Activated T-helper 1 cell treated with anti-CD3 and anti-CD28 coated beads, Interleukin-12 subunit alpha, Interleukin-12 subunit beta, Interleukin-2, Interleukin-4 antibody, amounts not matched to agents 30 ng/mL and 10 ng/mL and 1 ng/mL, durations not matched to agents 14 hours and 24 hours and 36 hours (primary cell): ENCODE data around the gene TLR7. TPM values are rescaled to one million over a fixed set of nuclear protein-coding genes. Genes with fewer than 3 reads are reported as not detected.

Source experiments
- DNase-seq: peaks from one replicate; pipeline ENCODE4 v3.0.0; 2021; ENCODE audit warnings: low spot score
- H3K27ac Mint-ChIP-seq: one replicate; pipeline ENCODE4 v1.8.0; 2021; ENCODE audit warnings: mild to moderate bottlenecking, mixed read lengths
- H3K27me3 Mint-ChIP-seq: one replicate; pipeline ENCODE4 v1.8.0; 2022; ENCODE audit warnings: mild to moderate bottlenecking, moderate library complexity, mixed read lengths; ENCODE audit not compliant: insufficient read depth
- H3K36me3 Mint-ChIP-seq: one replicate; pipeline ENCODE4 v1.8.0; 2021; ENCODE audit warnings: low read depth, mixed read lengths
- H3K4me1 Mint-ChIP-seq: one replicate; pipeline ENCODE4 v1.8.0; 2021; ENCODE audit warnings: low read depth, mixed read lengths
- H3K4me3 Mint-ChIP-seq: one replicate; pipeline ENCODE4 v1.8.0; 2021; ENCODE audit warnings: mild to moderate bottlenecking, moderate library complexity, mixed read lengths
- H3K9me3 Mint-ChIP-seq: one replicate; pipeline ENCODE4 v1.8.0; 2021; ENCODE audit warnings: mixed read lengths
- intact Hi-C: fragments of 100-400 bp; cut with micrococcal nuclease; formaldehyde crosslinking; loops from one replicate; pipeline ENCODE4 v1.15.1; 2024
- total RNA-seq: library from RNA; stranded (reverse); gene quantifications from 2 replicates; pipeline ENCODE4 v1.2.3, GENCODE V29; 2022

The TLR7 gene
- total RNA-seq, 1 donor from 2014 or later: 0.10 TPM

- intact Hi-C loops: no loop called here
- no peak for DNase-seq
- Mint-ChIP-seq H3K27me3 (peaks cover 3% of the 10 kb centered on the region), H3K9me3 (no peaks in the 10 kb centered on the region), H3K4me3 (no peak overlapping the region), H3K4me1 (peaks cover 4% of the 10 kb centered on the region), H3K27ac (no peak overlapping the region), H3K36me3 (no peaks in the 10 kb centered on the region)
These were observed 5.9 kb downstream of the TLR7 start for GRCh38 chrX:12872741-12873140.

- Mint-ChIP-seq H3K4me3 (no peak overlapping the region), H3K27me3 (peaks cover 3% of the 10 kb centered on the region), H3K9me3 (no peaks in the 10 kb centered on the region), H3K27ac (no peak overlapping the region), H3K4me1 (no peaks in the 10 kb centered on the region), H3K36me3 (no peaks in the 10 kb centered on the region)
- no peak for DNase-seq
- intact Hi-C loops: no loop called here
These were observed 7.7 kb downstream of the TLR7 start for GRCh38 chrX:12874581-12874980.

- no peak overlapping the region for H3K27ac Mint-ChIP-seq
- no peaks in the 10 kb centered on the region for H3K9me3 Mint-ChIP-seq
- peaks cover 3% of the 10 kb centered on the region for H3K27me3 Mint-ChIP-seq
- intact Hi-C loops: no loop called here
- H3K4me3 Mint-ChIP-seq: no peak overlapping the region
- no peak for DNase-seq
- no peaks in the 10 kb centered on the region for H3K4me1 Mint-ChIP-seq
- no peaks in the 10 kb centered on the region for H3K36me3 Mint-ChIP-seq
These were observed 10.5 kb downstream of the TLR7 start for GRCh38 chrX:12877386-12877785.

GRCh38 chrX:12878536-12878935 lies 11.7 kb downstream of the TLR7 start:
- no peak for DNase-seq
- Mint-ChIP-seq H3K9me3 (no peaks in the 10 kb centered on the region), H3K4me3 (no peak overlapping the region), H3K27ac (no peak overlapping the region), H3K27me3 (no peaks in the 10 kb centered on the region), H3K36me3 (no peaks in the 10 kb centered on the region), H3K4me1 (no peaks in the 10 kb centered on the region)
- intact Hi-C loops: no loop called here

GRCh38 chrX:12881914-12882313 lies 15.0 kb downstream of the TLR7 start:
- no peaks in the 10 kb centered on the region for H3K36me3 Mint-ChIP-seq
- no peak overlapping the region for H3K27ac Mint-ChIP-seq
- no peak for DNase-seq
- H3K27me3 Mint-ChIP-seq: no peaks in the 10 kb centered on the region
- intact Hi-C loops: no loop called here
- no peak overlapping the region for H3K4me3 Mint-ChIP-seq
- H3K4me1 Mint-ChIP-seq: no peaks in the 10 kb centered on the region
- no peaks in the 10 kb centered on the region for H3K9me3 Mint-ChIP-seq

GRCh38 chrX:12885508-12885907 lies 18.6 kb downstream of the TLR7 start:
- H3K36me3 Mint-ChIP-seq: no peaks in the 10 kb centered on the region

GRCh38 chrX:12886545-12886944 lies 19.7 kb downstream of the TLR7 start:
- no peaks in the 10 kb centered on the region for H3K9me3 Mint-ChIP-seq
- no peaks in the 10 kb centered on the region for H3K27me3 Mint-ChIP-seq
- no peak for DNase-seq
- no peak overlapping the region for H3K27ac Mint-ChIP-seq
- intact Hi-C loops: no loop called here
- H3K4me3 Mint-ChIP-seq: no peak overlapping the region
- peaks cover 18% of the 10 kb centered on the region for H3K4me1 Mint-ChIP-seq
- H3K36me3 Mint-ChIP-seq: no peaks in the 10 kb centered on the region

More at GRCh38 chrX:12885508-12885907, 18.6 kb downstream of the TLR7 start:
- Mint-ChIP-seq H3K4me3 (no peak overlapping the region), H3K27ac (no peak overlapping the region), H3K4me1 (peaks cover 8% of the 10 kb centered on the region), H3K9me3 (no peaks in the 10 kb centered on the region), H3K27me3 (no peaks in the 10 kb centered on the region)
- DNase-seq: no peak
- intact Hi-C loops: no loop called here

- Mint-ChIP-seq H3K27ac (no peak overlapping the region), H3K36me3 (no peaks in the 10 kb centered on the region), H3K4me1 (peaks cover 21% of the 10 kb centered on the region), H3K4me3 (no peak overlapping the region), H3K27me3 (no peaks in the 10 kb centered on the region), H3K9me3 (no peaks in the 10 kb centered on the region)
- no peak for DNase-seq
- intact Hi-C loops: no loop called here
These were observed 20.3 kb downstream of the TLR7 start for GRCh38 chrX:12887141-12887540.

- intact Hi-C loops: no loop called here
- Mint-ChIP-seq H3K27me3 (peaks cover 2% of the 10 kb centered on the region), H3K4me3 (no peak overlapping the region), H3K4me1 (peaks cover 27% of the 10 kb centered on the region), H3K36me3 (no peaks in the 10 kb centered on the region), H3K9me3 (no peaks in the 10 kb centered on the region), H3K27ac (no peak overlapping the region)
- no peak for DNase-seq
These were observed 20.9 kb downstream of the TLR7 start for GRCh38 chrX:12887767-12888166.

- peak overlapping the region; percentile 61 for H3K4me3 Mint-ChIP-seq
- H3K4me1 Mint-ChIP-seq: peaks cover 45% of the 10 kb centered on the region
- H3K27me3 Mint-ChIP-seq: peaks cover 2% of the 10 kb centered on the region
- no peaks in the 10 kb centered on the region for H3K36me3 Mint-ChIP-seq
- no peaks in the 10 kb centered on the region for H3K9me3 Mint-ChIP-seq
- peak overlapping the region; percentile 81 for H3K27ac Mint-ChIP-seq
- intact Hi-C loops: loop anchor here (1.0 to 10.0 kb wide), 7 partner anchors 11 to 1126 kb away; partner anchors contain the start of genes PRPS2 and TCEANC
- peak; percentile 2 for DNase-seq
These were observed 23.6 kb downstream of the TLR7 start for GRCh38 chrX:12890467-12890866.

- peak overlapping the region; percentile 5 for H3K4me3 Mint-ChIP-seq
- peaks cover 45% of the 10 kb centered on the region for H3K4me1 Mint-ChIP-seq
- H3K27ac Mint-ChIP-seq: peak overlapping the region; percentile 81
- H3K36me3 Mint-ChIP-seq: no peaks in the 10 kb centered on the region
- H3K27me3 Mint-ChIP-seq: peaks cover 2% of the 10 kb centered on the region
- no peaks in the 10 kb centered on the region for H3K9me3 Mint-ChIP-seq
- intact Hi-C loops: loop anchor here (2.0 to 10.0 kb wide), 6 partner anchors 56 to 1126 kb away; partner anchors contain the start of genes PRPS2 and TCEANC
- no peak for DNase-seq
These were observed 24.3 kb downstream of the TLR7 start for GRCh38 chrX:12891171-12891570.

GRCh38 chrX:12891915-12892506 lies 25.1 kb downstream of the TLR7 start:
- peak overlapping the region; percentile 89 for H3K27ac Mint-ChIP-seq
- intact Hi-C loops: loop anchor here (2.0 to 10.0 kb wide), 6 partner anchors 55 to 1127 kb away; partner anchors contain the start of genes PRPS2 and TCEANC
- peaks cover 4% of the 10 kb centered on the region for H3K27me3 Mint-ChIP-seq
- H3K4me1 Mint-ChIP-seq: peaks cover 45% of the 10 kb centered on the region
- no peaks in the 10 kb centered on the region for H3K9me3 Mint-ChIP-seq
- H3K36me3 Mint-ChIP-seq: no peaks in the 10 kb centered on the region
- no peak for DNase-seq
- peak overlapping the region; percentile 65 for H3K4me3 Mint-ChIP-seq

GRCh38 chrX:12892716-12893115 lies 25.8 kb downstream of the TLR7 start:
- Mint-ChIP-seq H3K9me3 (no peaks in the 10 kb centered on the region), H3K4me3 (no peak overlapping the region), H3K27ac (no peak overlapping the region), H3K36me3 (no peaks in the 10 kb centered on the region), H3K27me3 (peaks cover 4% of the 10 kb centered on the region), H3K4me1 (peaks cover 47% of the 10 kb centered on the region)
- DNase-seq: no peak
- intact Hi-C loops: loop anchor here (5.0 to 10.0 kb wide), 5 partner anchors 100 to 1128 kb away; partner anchors contain the start of genes PRPS2 and TCEANC
